ENCODE data around the gene CSF3. TPM values are rescaled to one million over a fixed set of nuclear protein-coding genes. Genes with fewer than 3 reads are reported as not detected.

The CSF3 gene
- total and polyA plus RNA-seq, 10 donors, result 0.24 to 1.8 (median 1.3) TPM; not detected in 4

DNA sequence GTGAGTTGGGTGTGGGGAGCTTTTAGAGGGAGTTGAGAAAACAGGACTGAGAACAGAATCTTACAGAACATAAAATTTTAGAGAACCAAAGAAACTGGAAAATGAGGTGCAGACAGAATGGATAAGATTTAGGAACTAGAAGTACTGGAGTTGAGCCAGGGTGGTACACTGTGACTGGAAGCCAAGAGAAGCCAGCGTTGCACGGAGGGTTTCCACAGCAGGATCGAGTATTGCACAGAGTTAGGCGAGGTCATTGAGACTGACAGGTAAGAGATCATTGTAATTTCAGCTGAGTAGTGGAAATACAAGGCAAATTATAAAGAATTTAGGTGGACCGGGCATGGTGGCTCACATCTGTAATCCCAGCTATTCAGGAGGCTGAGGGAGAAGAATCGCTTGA is 45.9 kb upstream of the CSF3 start:
- intact Hi-C loops (cut with DNase I; ENCODE audit: low total_unique reads), result loop anchor here (10.0 kb wide), 1 partner anchor 85 kb away; no protein-coding TSS in a partner anchor
- 72 to 95% (median 78%) methylated on average over 6 of the region's 6 CpGs for WGBS, 5 donors
- no peak for DNase-seq

DNA sequence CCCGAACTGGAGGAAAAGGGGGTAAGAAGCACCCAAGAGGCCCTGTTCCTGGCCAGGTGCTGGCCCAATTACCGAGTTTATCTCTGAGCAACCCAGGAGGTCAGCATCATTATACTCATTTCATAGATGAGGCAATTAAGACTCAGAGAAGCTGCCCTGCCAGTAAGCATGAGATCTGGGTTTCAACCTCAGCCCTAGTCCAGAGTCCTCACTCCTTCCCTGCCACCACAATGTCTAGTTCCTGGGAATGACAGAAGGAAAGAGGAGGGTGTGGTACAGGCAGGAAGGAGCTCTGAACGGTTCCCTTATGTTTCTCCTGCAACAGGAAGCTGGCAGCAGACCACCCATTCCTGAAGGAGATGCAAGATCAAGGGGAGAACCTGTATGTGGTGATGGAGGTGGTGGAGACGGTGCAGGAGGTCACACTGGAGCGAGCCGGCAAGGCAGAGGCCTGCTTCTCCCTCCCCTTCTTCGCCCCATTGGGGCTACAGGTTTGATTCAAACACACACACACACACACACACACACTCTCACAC is 45.0 kb upstream of the CSF3 start:
- Histone ChIP-seq H3K4me1 (peaks cover 0 to 36% (median 3%) of the 10 kb centered on the region in 6 donors), H3K36me3 (no peaks in the 10 kb centered on the region), H3K27ac (no peak overlapping the region), H3K4me3 (no peak overlapping the region), H3K9me3 (no peaks in the 10 kb centered on the region), H3K27me3 (replicated peaks in 1 of 7) (peaks cover 0 to 11% (median 0%) of the 10 kb centered on the region in 7 donors)
- TF ChIP-seq POLR2AphosphoS5 (IDR thresholded peaks at IDR 0.05) (no peak), POLR2A (IDR thresholded peaks at IDR 0.05) (no peak)
- TF ChIP-seq, protein P1, sequence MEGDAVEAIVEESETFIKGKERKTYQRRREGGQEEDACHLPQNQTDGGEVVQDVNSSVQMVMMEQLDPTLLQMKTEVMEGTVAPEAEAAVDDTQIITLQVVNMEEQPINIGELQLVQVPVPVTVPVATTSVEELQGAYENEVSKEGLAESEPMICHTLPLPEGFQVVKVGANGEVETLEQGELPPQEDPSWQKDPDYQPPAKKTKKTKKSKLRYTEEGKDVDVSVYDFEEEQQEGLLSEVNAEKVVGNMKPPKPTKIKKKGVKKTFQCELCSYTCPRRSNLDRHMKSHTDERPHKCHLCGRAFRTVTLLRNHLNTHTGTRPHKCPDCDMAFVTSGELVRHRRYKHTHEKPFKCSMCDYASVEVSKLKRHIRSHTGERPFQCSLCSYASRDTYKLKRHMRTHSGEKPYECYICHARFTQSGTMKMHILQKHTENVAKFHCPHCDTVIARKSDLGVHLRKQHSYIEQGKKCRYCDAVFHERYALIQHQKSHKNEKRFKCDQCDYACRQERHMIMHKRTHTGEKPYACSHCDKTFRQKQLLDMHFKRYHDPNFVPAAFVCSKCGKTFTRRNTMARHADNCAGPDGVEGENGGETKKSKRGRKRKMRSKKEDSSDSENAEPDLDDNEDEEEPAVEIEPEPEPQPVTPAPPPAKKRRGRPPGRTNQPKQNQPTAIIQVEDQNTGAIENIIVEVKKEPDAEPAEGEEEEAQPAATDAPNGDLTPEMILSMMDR (IDR thresholded peaks at IDR 0.05 in 8 of 11, conservative IDR thresholded peaks at IDR 0.05 in 3 of 11), result no peak
- 56 to 71% (median 66%) methylated on average over 6 to 7 of the region's 7 CpGs for WGBS, 5 donors
- intact Hi-C loops (cut with DNase I; ENCODE audit: low total_unique reads), result no loop called here
- peak; percentile 21 for DNase-seq

More for the DNA sequence above, 45.9 kb upstream of the CSF3 start:
- peaks cover 0 to 36% (median 3%) of the 10 kb centered on the region in 6 donors for H3K4me1 ChIP-seq
- TF ChIP-seq, protein P1 (IDR thresholded peaks at IDR 0.05 in 8 of 11, conservative IDR thresholded peaks at IDR 0.05 in 3 of 11), result no peak
- no peak for TF ChIP-seq POLR2AphosphoS5 (IDR thresholded peaks at IDR 0.05)
- no peak for TF ChIP-seq POLR2A (IDR thresholded peaks at IDR 0.05)
- H3K27me3 ChIP-seq (replicated peaks in 1 of 7), result peaks cover 0 to 11% (median 0%) of the 10 kb centered on the region in 7 donors
- no peaks in the 10 kb centered on the region for H3K36me3 ChIP-seq
- no peaks in the 10 kb centered on the region for H3K9me3 ChIP-seq
- H3K27ac ChIP-seq, result no peak overlapping the region
- H3K4me3 ChIP-seq, result no peak overlapping the region

- intact Hi-C loops (cut with DNase I; ENCODE audit: low total_unique reads), result no loop called here
- 79 to 93% (median 90%) methylated on average over 4 of the region's 4 CpGs for WGBS, 5 donors
These were observed 44.1 kb upstream of the CSF3 start for GRCh38 chr17:39971076-39971603.

DNA sequence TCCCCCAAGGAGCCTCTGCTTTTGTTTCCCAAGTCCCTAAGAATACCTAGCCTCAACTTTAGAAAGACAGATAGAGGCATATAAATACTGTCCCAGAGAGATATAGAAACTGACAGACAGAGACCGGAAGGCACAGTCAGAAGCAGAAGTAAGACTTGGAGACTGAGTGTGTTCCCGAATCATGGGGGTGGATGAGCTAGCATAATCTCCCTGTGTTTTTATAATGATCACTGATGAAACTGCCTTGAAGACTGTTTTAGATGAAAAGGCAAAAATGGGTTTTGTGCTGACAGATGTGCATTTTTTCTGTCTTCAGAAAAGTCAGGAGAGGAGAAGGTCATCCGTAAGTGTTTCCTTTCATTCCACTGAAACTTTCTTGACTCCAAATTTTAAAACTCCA is 43.0 kb upstream of the CSF3 start:
- peak overlapping the region in 3 of 8 donors; percentile 12 to 51 (median 27) for H3K27ac ChIP-seq
- intact Hi-C loops (cut with DNase I; ENCODE audit: low total_unique reads), result no loop called here

More at GRCh38 chr17:39971076-39971603, 44.1 kb upstream of the CSF3 start:
- Histone ChIP-seq H3K36me3 (no peaks in the 10 kb centered on the region), H3K4me3 (no peak overlapping the region), H3K4me1 (peaks cover 0 to 36% (median 3%) of the 10 kb centered on the region in 6 donors), H3K27me3 (replicated peaks in 1 of 7) (peaks cover 0 to 11% (median 0%) of the 10 kb centered on the region in 7 donors), H3K9me3 (no peaks in the 10 kb centered on the region), H3K27ac (no peak overlapping the region)
- TF ChIP-seq, protein P1 (IDR thresholded peaks at IDR 0.05 in 8 of 11, conservative IDR thresholded peaks at IDR 0.05 in 3 of 11), result no peak
- no peak for TF ChIP-seq POLR2AphosphoS5 (IDR thresholded peaks at IDR 0.05)
- TF ChIP-seq POLR2A (IDR thresholded peaks at IDR 0.05), result no peak
- peak; percentile 1 for DNase-seq

More for the DNA sequence above, 43.0 kb upstream of the CSF3 start:
- WGBS, 5 donors, result 16 to 32% (median 29%) methylated on average over 3 of the region's 3 CpGs
- no peaks in the 10 kb centered on the region for H3K36me3 ChIP-seq
- TF ChIP-seq POLR2A (IDR thresholded peaks at IDR 0.05) (no peak), POLR2AphosphoS5 (IDR thresholded peaks at IDR 0.05) (no peak)
- TF ChIP-seq, protein P1 (IDR thresholded peaks at IDR 0.05 in 8 of 11, conservative IDR thresholded peaks at IDR 0.05 in 3 of 11), result no peak
- no peak overlapping the region for H3K4me3 ChIP-seq
- H3K4me1 ChIP-seq, result peaks cover 0 to 31% (median 3%) of the 10 kb centered on the region in 6 donors
- no peak for DNase-seq
- H3K27me3 ChIP-seq (replicated peaks in 1 of 7), result peaks cover 0 to 11% (median 0%) of the 10 kb centered on the region in 7 donors
- H3K9me3 ChIP-seq, result no peaks in the 10 kb centered on the region
